ENCODE results near the gene VAMP3. TPM values are rescaled to one million over a fixed set of nuclear protein-coding genes. Genes with fewer than 3 reads are reported as not detected.

Gene VAMP3
- total RNA-seq, 4 donors from 2014 or later: 48.0 to 69.0 (median 66.1) TPM

- Histone ChIP-seq H3K4me3 (no peak overlapping the region), H3K27me3 (no peaks in the 10 kb centered on the region), H3K27ac (no peak overlapping the region), H3K9me3 (no peaks in the 10 kb centered on the region), H3K4me1 (no peaks in the 10 kb centered on the region), H3K36me3 (no peaks in the 10 kb centered on the region)
- TF ChIP-seq POLR2A (IDR thresholded peaks at IDR 0.05) (no peak), CTCF (IDR thresholded peaks at IDR 0.05) (no peak)
- DNase-seq: no peak
Observed at GRCh38 chr1:7753641-7754040, 17.5 kb upstream of the VAMP3 start.

- Histone ChIP-seq H3K27ac (no peak overlapping the region), H3K4me1 (no peaks in the 10 kb centered on the region), H3K36me3 (no peaks in the 10 kb centered on the region), H3K27me3 (no peaks in the 10 kb centered on the region), H3K9me3 (no peaks in the 10 kb centered on the region), H3K4me3 (no peak overlapping the region)
- TF ChIP-seq CTCF (IDR thresholded peaks at IDR 0.05) (no peak), POLR2A (IDR thresholded peaks at IDR 0.05) (no peak)
- no peak for DNase-seq
Observed at GRCh38 chr1:7754234-7754633, 16.9 kb upstream of the VAMP3 start.

GRCh38 chr1:7755448-7755847 is 15.6 kb upstream of the VAMP3 start:
- no peak overlapping the region for H3K27ac ChIP-seq
- H3K4me3 ChIP-seq: no peak overlapping the region
- no peaks in the 10 kb centered on the region for H3K9me3 ChIP-seq
- DNase-seq: no peak
- H3K36me3 ChIP-seq: no peaks in the 10 kb centered on the region
- TF ChIP-seq CTCF (IDR thresholded peaks at IDR 0.05): no peak
- no peak for TF ChIP-seq POLR2A (IDR thresholded peaks at IDR 0.05)
- no peaks in the 10 kb centered on the region for H3K27me3 ChIP-seq
- no peaks in the 10 kb centered on the region for H3K4me1 ChIP-seq

GRCh38 chr1:7760245-7760644 is 10.9 kb upstream of the VAMP3 start:
- Histone ChIP-seq H3K4me3 (no peak overlapping the region), H3K4me1 (no peaks in the 10 kb centered on the region)
- TF ChIP-seq CTCF (IDR thresholded peaks at IDR 0.05) (no peak), POLR2A (IDR thresholded peaks at IDR 0.05) (no peak)

DNA sequence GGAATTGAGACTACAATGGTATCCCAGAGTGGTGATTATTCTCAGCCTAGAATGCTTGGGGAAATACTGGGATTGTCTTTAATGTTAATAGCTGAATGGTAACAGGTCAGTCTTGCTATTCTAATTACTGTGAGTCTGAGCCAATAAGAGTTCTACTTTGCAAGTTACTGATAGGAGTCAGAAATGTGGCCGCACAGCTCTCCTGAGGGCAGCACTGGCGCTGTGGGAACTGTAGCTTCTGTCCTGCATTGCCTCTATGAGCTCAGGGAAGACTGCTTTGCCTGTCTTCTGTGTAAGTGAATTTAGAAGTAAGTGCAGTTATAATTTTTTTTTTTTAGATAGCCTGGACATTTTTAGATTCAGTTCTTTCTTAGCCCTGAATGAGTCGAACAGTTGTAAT is 10.0 kb upstream of the VAMP3 start:
- Histone ChIP-seq H3K4me3 (no peak overlapping the region), H3K36me3 (no peaks in the 10 kb centered on the region), H3K4me1 (no peaks in the 10 kb centered on the region), H3K27ac (peak overlapping the region in 2 of 4 donors; percentile 16 to 28), H3K9me3 (no peaks in the 10 kb centered on the region), H3K27me3 (no peaks in the 10 kb centered on the region)
- TF ChIP-seq POLR2A (IDR thresholded peaks at IDR 0.05): no peak
- TF ChIP-seq CTCF (IDR thresholded peaks at IDR 0.05): no peak
- DNase-seq: no peak

More at GRCh38 chr1:7760245-7760644, 10.9 kb upstream of the VAMP3 start:
- Histone ChIP-seq H3K9me3 (no peaks in the 10 kb centered on the region), H3K27me3 (no peaks in the 10 kb centered on the region), H3K36me3 (no peaks in the 10 kb centered on the region), H3K27ac (peak overlapping the region in 1 of 4 donors; percentile 16)
- no peak for DNase-seq

GRCh38 chr1:7767176-7767575 is 3.9 kb upstream of the VAMP3 start:
- TF ChIP-seq POLR2A (IDR thresholded peaks at IDR 0.05): no peak
- no peak for TF ChIP-seq CTCF (IDR thresholded peaks at IDR 0.05)
- DNase-seq: no peak
- no peaks in the 10 kb centered on the region for H3K36me3 ChIP-seq
- no peaks in the 10 kb centered on the region for H3K27me3 ChIP-seq
- H3K27ac ChIP-seq: no peak overlapping the region
- H3K4me1 ChIP-seq: peaks cover 0 to 6% (median under 1%) of the 10 kb centered on the region in 4 donors
- no peak overlapping the region for H3K4me3 ChIP-seq
- no peaks in the 10 kb centered on the region for H3K9me3 ChIP-seq

Measured in Peyer's patch (tissue), 4 donors.